ENCODE data around the gene PODNL1. TPM values are rescaled to one million over a fixed set of nuclear protein-coding genes. Genes with fewer than 3 reads are reported as not detected.

PODNL1 gene
- not detected for polyA plus RNA-seq (2012; ENCODE audit: insufficient read depth, insufficient read length)

GRCh38 chr19:13938301-13939064 lies at the start of gene PODNL1:
Gene PODNL1 (minus strand): TSS chr19:13938417. CDS start chr19:13938181, 236 bp downstream.
- no peak for DNase-seq (ENCODE audit: low read depth, low spot score)
- H3K4me3 ChIP-seq (ENCODE audit: low read length), result no peak within 1 kb of the TSS

GRCh38 chr19:13987101-13987890 lies 49.1 kb upstream of the PODNL1 start:
- DNase-seq (ENCODE audit: low read depth, low spot score), result no peak
- peak overlapping the region; percentile 46 for H3K4me3 ChIP-seq (ENCODE audit: low read length)

- peak; percentile 95 for DNase-seq (ENCODE audit: low read depth, low spot score)
- H3K4me3 ChIP-seq (ENCODE audit: low read length), result peak overlapping the region; percentile 46
Observed at GRCh38 chr19:13986348-13986904, 48.2 kb upstream of the PODNL1 start.

- no peak for DNase-seq (ENCODE audit: low read depth, low spot score)
- H3K4me3 ChIP-seq (ENCODE audit: low read length), result peak overlapping the region; percentile 41
Observed at GRCh38 chr19:13985771-13986347, 47.6 kb upstream of the PODNL1 start.

- no peak overlapping the region for H3K4me3 ChIP-seq (ENCODE audit: low read length)
- no peak for DNase-seq (ENCODE audit: low read depth, low spot score)
Observed at GRCh38 chr19:13984875-13985741, 46.9 kb upstream of the PODNL1 start.

- H3K4me3 ChIP-seq (ENCODE audit: low read length), result no peak overlapping the region
- DNase-seq (ENCODE audit: low read depth, low spot score), result no peak
Observed at GRCh38 chr19:13984186-13984585, 46.0 kb upstream of the PODNL1 start.

GRCh38 chr19:13983213-13983889 lies 45.1 kb upstream of the PODNL1 start:
- peak; percentile 68 for DNase-seq (ENCODE audit: low read depth, low spot score)

GRCh38 chr19:13982773-13983172 lies 44.6 kb upstream of the PODNL1 start:
- no peak overlapping the region for H3K4me3 ChIP-seq (ENCODE audit: low read length)
- no peak for DNase-seq (ENCODE audit: low read depth, low spot score)

More at GRCh38 chr19:13983213-13983889, 45.1 kb upstream of the PODNL1 start:
- no peak overlapping the region for H3K4me3 ChIP-seq (ENCODE audit: low read length)

GRCh38 chr19:13981988-13982501 lies 43.8 kb upstream of the PODNL1 start:
- H3K4me3 ChIP-seq (ENCODE audit: low read length), result no peak overlapping the region
- DNase-seq (ENCODE audit: low read depth, low spot score), result no peak

GRCh38 chr19:13981467-13981866 lies 43.2 kb upstream of the PODNL1 start:
- DNase-seq (ENCODE audit: low read depth, low spot score), result no peak
- H3K4me3 ChIP-seq (ENCODE audit: low read length), result no peak overlapping the region

GRCh38 chr19:13981021-13981420 lies 42.8 kb upstream of the PODNL1 start:
- no peak for DNase-seq (ENCODE audit: low read depth, low spot score)

GRCh38 chr19:13980340-13980739 lies 42.1 kb upstream of the PODNL1 start:
- DNase-seq (ENCODE audit: low read depth, low spot score), result no peak
- no peak overlapping the region for H3K4me3 ChIP-seq (ENCODE audit: low read length)

More at GRCh38 chr19:13981021-13981420, 42.8 kb upstream of the PODNL1 start:
- H3K4me3 ChIP-seq (ENCODE audit: low read length), result no peak overlapping the region

- DNase-seq (ENCODE audit: low read depth, low spot score), result no peak
- H3K4me3 ChIP-seq (ENCODE audit: low read length), result no peak overlapping the region
Observed at GRCh38 chr19:13979686-13980085, 41.5 kb upstream of the PODNL1 start.

GRCh38 chr19:13979244-13979615 lies 41.0 kb upstream of the PODNL1 start:
- no peak overlapping the region for H3K4me3 ChIP-seq (ENCODE audit: low read length)
- no peak for DNase-seq (ENCODE audit: low read depth, low spot score)

- H3K4me3 ChIP-seq (ENCODE audit: low read length), result no peak overlapping the region
- no peak for DNase-seq (ENCODE audit: low read depth, low spot score)
Observed at GRCh38 chr19:13978351-13979243, 40.4 kb upstream of the PODNL1 start.

- no peak for DNase-seq (ENCODE audit: low read depth, low spot score)
- no peak overlapping the region for H3K4me3 ChIP-seq (ENCODE audit: low read length)
Observed at GRCh38 chr19:13977803-13978202, 39.6 kb upstream of the PODNL1 start.

- H3K4me3 ChIP-seq (ENCODE audit: low read length), result no peak overlapping the region
- DNase-seq (ENCODE audit: low read depth, low spot score), result no peak
Observed at GRCh38 chr19:13976446-13976845, 38.2 kb upstream of the PODNL1 start.
